GM12872 (cell line): Measurements from ENCODE around the gene MYZAP.

Experiments
- CTCF ChIP-seq: IDR thresholded peaks from 3 replicates; pipeline ENCODE4 v1.5.1; 2011; ENCODE audit warnings: low read depth, mild to moderate bottlenecking, low read length, moderate library complexity; ENCODE audit not compliant: insufficient read depth

MYZAP gene

GRCh38 chr15:57640930-57641682 lies 49.4 kb downstream of the MYZAP start:
- peak; percentile 43; the same call in 2 of the 3 replicates for TF ChIP-seq CTCF

DNA sequence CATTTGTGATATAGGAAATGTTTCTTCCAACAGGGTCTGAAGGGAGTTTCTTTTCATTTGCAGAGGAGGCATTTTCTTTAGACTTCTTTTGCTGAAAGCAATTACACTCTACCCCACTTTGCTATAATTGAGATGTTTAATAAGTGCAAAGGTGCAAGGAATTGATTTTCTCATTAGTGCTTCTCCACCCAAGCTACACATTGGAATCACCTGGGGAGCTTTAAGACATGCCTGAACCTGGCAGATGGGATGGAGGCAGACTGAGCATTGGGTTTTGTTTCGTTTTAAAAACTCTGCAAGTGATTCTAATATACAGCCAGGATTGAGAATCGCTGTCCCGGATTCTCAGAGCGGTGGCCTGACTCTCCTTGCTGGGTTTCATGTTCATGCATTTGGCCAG lies 52.1 kb downstream of the MYZAP start:
- no peak for TF ChIP-seq CTCF

GRCh38 chr15:57646087-57646486 lies 54.4 kb downstream of the MYZAP start:
- no peak for TF ChIP-seq CTCF

- TF ChIP-seq CTCF: no peak
Measured at GRCh38 chr15:57647071-57647790, 55.5 kb downstream of the MYZAP start.

- TF ChIP-seq CTCF: no peak
Measured at GRCh38 chr15:57647791-57648130, 56.1 kb downstream of the MYZAP start.

GRCh38 chr15:57649138-57649537 lies 57.4 kb downstream of the MYZAP start:
- TF ChIP-seq CTCF: no peak

GRCh38 chr15:57651445-57651844 lies 59.7 kb downstream of the MYZAP start:
- TF ChIP-seq CTCF: no peak
